Gastroesophageal sphincter (tissue), 3 donors: Measurements from ENCODE around the gene FAXDC2.

Source experiments
- CTCF ChIP-seq, 4 experiments: fragments of 200-600 bp in 2 of 4; fragments of 450-650 bp in 2 of 4; sonication (generic) in 1 of 4; IDR thresholded peaks; one replicate each; pipeline ENCODE4 v1.5.1; 2017 to 2019; ENCODE audit warnings: antibody characterized with exemption in 4 of 4, mild to moderate bottlenecking in 2 of 4, moderate library complexity in 2 of 4
- EP300 ChIP-seq: sonication (generic); formaldehyde crosslinking; IDR thresholded peaks from one replicate; pipeline ENCODE4 v1.6.1; 2017; ENCODE audit warnings: antibody characterized with exemption, mild to moderate bottlenecking
- POLR2A ChIP-seq, 2 donors: fragments of 450-650 bp; IDR thresholded peaks; one replicate each; pipeline ENCODE4 v1.6.1; 2017; ENCODE audit warnings: antibody characterized with exemption in 2 of 2, mild to moderate bottlenecking in 2 of 2, moderate library complexity in 1 of 2
- POLR2AphosphoS5 ChIP-seq: sonication (generic); formaldehyde crosslinking; IDR thresholded peaks from one replicate; pipeline ENCODE4 v1.6.1; 2017; ENCODE audit warnings: antibody characterized with exemption

GRCh38 chr5:154861946-154862345, 11.5 kb upstream of the FAXDC2 start:
- TF ChIP-seq CTCF (IDR thresholded peaks at IDR 0.05) (no peak), POLR2A (IDR thresholded peaks at IDR 0.05) (no peak), POLR2AphosphoS5 (no peak), EP300 (no peak)
